Activated CD8-positive, alpha-beta memory T cell treated with anti-CD3 and anti-CD28 coated beads, Interleukin-2, amount 50 U/mL, for 1 hour (primary cell): Measurements from ENCODE around the gene TARS3.
"Not testable (repeated sequence)": the region's sequence is repeated elsewhere in the genome, so short reads cannot be mapped to it uniquely, and the experiment has no call there.

Experiments
- DNase-seq: peaks from one replicate; pipeline ENCODE4 v3.0.0-alpha.2; 2020; ENCODE audit errors: extremely low read depth

TARS3 gene

GRCh38 chr15:101654624-101655337 lies 69.5 kb downstream of the TARS3 start:
- not testable (repeated sequence) for DNase-seq

- DNase-seq = no peak
These were observed 70.1 kb downstream of the TARS3 start for GRCh38 chr15:101654171-101654570.

- DNase-seq = no peak
These were observed 71.4 kb downstream of the TARS3 start for GRCh38 chr15:101652786-101653430.

GRCh38 chr15:101652098-101652785 lies 72.0 kb downstream of the TARS3 start, which contains the start of gene TM2D3:
TM2D3 (minus strand) TSS chr15:101652381; CDS start chr15:101652361, 20 bp downstream.
- peak; percentile 82 for DNase-seq

- no peak for DNase-seq
These were observed 72.6 kb downstream of the TARS3 start for GRCh38 chr15:101651554-101652097.

DNA sequence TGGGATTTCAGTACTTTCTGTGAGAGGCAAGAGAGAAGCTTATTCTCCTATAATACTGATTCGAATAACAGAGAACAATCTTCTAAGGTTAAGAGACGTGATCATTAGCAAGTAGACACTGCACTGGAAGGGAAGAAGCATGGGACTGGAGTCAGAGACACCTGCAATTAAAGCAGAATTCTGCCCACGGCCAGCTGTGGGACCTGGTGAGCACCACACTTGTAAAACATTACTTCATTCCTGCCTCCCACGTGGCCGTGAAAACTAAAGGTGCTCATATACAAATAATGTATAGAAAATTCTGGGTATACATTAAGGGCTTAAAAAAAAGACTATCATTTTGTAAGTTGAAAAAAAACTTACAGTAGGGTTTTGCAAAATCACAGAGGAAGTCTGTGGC lies 74.1 kb downstream of the TARS3 start:
- DNase-seq = no peak

DNA sequence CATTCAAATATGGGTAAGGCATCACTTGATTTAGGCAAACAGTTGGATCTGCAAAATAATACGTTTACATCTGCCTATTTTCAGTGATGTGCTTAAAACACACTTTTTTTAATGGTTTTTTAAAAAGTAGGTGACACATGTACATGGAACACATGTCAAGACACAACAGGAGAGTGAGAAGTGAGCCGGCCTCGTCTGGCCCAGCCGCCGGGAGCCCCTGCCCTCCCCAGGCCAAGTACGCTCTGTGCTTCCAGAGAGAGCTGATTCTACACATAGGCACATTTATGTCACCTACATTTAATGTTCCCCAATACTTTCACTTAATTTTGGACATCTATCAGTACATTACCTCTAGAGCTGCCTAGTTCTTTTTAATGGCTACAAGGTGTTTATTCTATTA lies 75.9 kb downstream of the TARS3 start:
- DNase-seq = no peak

- no peak for DNase-seq
These were observed 77.0 kb downstream of the TARS3 start for GRCh38 chr15:101647251-101647650.

DNA sequence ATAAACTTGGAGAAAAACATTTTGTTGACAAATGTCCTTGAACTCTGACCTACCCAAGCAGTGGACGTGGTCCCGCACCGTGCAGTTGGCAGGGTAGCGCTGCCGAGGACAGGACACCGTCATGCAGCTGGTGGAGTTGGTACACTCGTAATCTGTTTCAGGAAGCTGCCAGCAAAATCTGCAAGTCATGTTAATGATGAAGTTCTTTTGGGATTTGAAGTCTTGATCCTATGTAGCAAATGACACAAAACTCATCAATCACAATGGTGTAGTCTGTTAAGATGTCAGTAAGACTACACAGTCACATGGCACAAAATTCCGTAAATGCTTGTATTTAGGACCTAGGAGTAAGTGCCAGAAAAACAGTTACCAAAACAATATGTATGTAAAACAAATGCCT lies 77.6 kb downstream of the TARS3 start:
- DNase-seq = no peak

DNA sequence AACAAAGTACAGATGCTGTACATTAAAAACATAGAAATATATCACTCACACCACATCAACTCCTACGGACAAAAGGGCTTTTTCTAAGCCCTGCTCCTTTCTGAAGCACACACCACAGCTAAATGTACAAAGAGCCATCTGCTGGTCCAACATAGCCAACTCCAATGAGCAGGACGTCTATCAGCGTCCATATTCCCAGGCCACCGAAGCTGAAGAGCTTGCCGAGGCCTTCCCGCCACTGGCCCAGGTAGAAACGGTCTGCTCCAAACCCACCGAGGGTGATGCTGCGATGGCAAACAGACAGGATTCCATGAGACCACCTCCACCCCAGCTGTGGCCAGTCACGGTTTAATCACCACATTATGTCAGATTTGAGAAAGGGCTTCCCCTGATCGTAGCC lies 81.9 kb downstream of the TARS3 start:
- no peak for DNase-seq

DNA sequence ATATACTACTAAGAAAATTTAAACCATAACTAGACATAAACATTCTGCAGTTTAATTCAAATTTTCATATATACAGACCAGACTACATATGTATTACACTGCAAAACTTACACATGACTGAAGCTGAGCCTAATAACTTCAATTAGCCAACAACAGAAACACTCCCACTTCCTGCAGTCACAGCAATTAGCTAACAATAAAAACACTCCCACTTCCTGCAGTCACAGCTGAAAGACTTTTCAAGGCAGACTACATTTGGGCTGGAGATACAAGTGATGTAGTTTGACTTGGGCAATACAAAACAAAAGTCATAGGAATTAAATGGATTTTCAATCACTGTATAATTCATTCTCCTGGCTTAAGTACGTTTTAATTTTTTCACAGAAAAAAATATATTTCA lies 82.4 kb downstream of the TARS3 start:
- DNase-seq = no peak

GRCh38 chr15:101641129-101641764 lies 83.0 kb downstream of the TARS3 start:
- DNase-seq = no peak

DNA sequence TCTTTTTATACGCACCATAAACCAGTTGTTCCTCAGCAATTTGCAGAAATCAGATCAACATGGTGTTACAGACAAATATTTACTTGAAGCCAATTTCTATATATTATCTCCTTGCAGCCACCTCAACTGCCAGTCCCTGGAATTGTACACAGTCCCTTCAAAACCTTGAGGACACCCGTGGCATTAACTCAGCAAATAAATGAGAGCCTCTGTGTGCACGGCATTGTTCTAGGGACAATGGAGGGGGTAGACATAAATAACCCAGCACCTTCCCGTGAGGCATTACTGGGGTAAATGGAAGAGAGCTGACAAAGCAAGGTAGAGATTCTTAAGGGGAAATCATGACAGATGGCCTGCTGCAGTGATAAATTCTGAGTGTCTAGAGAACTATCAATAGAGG lies 84.6 kb downstream of the TARS3 start:
- no peak for DNase-seq

GRCh38 chr15:101637919-101638318 lies 86.4 kb downstream of the TARS3 start:
- DNase-seq = no peak

DNA sequence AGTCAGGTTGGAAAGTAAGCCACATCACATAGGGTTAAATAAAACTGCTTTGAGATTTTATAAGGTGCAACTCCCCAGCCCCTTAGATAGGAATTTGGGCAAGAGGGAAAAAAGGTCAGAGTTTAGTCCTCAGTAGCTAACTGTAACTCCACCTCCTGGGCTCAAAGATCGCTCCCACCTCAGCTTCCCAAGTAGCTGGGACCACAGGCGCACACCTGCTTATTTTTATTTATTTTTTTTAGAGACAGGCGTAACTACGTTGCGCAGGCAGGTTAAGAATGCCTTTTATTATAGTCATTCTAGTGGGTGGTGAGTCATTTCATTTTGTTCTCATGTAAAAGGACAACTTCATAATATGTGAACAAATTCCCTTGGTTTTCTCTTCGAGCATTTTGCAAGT lies 86.8 kb downstream of the TARS3 start:
- DNase-seq = no peak

DNA sequence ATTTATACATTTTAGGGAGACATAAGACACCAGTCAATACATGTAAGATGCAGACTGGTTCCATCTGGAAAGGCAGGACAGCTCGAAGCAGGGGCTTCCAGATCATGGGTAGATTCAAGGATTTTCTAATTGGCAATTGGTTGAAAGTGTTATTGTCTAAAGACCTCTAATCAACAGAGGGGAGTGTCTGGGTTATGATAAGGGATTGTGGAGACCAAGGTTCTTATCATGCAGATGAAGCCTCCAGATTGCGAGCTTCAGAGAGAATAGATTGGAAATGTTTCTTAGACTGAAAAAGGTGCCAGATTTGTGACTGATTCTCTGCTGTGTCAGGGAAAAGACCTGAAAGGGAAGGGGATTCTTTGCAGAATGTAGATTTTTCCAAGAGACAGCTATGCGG lies 87.2 kb downstream of the TARS3 start:
- no peak for DNase-seq

- no peak for DNase-seq
These were observed 88.1 kb downstream of the TARS3 start for GRCh38 chr15:101635944-101636727.

DNA sequence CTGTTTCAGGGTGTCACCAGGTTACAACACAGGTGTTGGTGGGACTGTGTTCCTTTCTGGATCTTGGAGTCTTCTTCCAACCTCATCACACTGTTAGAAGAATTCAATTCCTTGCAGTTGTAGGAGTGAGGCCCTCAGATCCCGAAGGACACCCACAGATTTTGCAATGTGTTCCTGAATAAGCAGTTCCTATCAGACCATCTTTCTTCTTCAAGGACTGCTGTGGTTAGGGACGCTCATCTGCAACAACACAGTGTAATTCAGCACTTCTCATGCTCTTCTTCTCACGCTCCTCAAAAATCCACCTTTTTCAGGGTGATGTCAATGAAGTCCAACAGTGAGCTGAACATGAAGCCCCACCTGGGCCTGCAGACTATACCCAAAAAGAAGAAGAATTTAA lies 90.9 kb downstream of the TARS3 start:
- no peak for DNase-seq

GRCh38 chr15:101626729-101627128 lies 97.5 kb downstream of the TARS3 start:
- DNase-seq = not testable (repeated sequence)

DNA sequence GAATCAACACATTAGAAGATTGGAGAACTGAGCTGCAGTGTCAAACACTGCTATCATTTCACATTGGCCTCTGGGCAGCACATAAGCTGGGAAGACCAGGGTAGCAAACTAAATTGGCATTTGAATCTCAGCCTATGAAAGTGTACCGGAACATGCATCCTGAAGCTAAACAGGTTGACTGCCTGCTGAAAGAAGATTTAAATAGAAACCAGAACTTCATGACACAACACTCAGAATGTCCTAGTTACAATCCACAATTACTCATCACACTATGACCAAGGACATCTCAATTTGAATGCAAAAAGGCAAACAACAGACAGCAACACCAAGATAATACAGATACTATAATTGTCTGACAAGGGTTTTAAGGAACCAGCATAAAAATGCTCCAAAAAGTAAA lies 98.3 kb downstream of the TARS3 start:
- no peak for DNase-seq

GRCh38 chr15:101625184-101625583 lies 99.1 kb downstream of the TARS3 start:
- no peak for DNase-seq
